Progenitor cell of endocrine pancreas (in vitro differentiated cells): ENCODE results near the gene TBC1D8. TPM values are rescaled to one million over a fixed set of nuclear protein-coding genes. Genes with fewer than 3 reads are reported as not detected.

Source experiments
- DNase-seq: peaks from one replicate; pipeline ENCODE4 v3.0.0; 2021; ENCODE audit warnings: low spot score; ENCODE audit not compliant: unreplicated experiment
- H3K27ac Mint-ChIP-seq: 2 replicates; pipeline ENCODE4 v1.8.0; 2021; ENCODE audit warnings: mild to moderate bottlenecking, moderate library complexity, mixed read lengths
- H3K27me3 Mint-ChIP-seq: 2 replicates; pipeline ENCODE4 v1.8.0; 2021; ENCODE audit warnings: mixed read lengths
- H3K36me3 Mint-ChIP-seq: 2 replicates; pipeline ENCODE4 v1.8.0; 2022; ENCODE audit warnings: mixed read lengths; ENCODE audit not compliant: insufficient read depth
- H3K4me1 Mint-ChIP-seq: 2 replicates; pipeline ENCODE4 v1.8.0; 2021; ENCODE audit warnings: low read depth, mixed read lengths
- H3K4me3 Mint-ChIP-seq: 2 replicates; pipeline ENCODE4 v1.8.0; 2021; ENCODE audit warnings: low read depth, mild to moderate bottlenecking, moderate library complexity, mixed read lengths
- H3K9me3 Mint-ChIP-seq: 2 replicates; pipeline ENCODE4 v1.8.0; 2021; ENCODE audit warnings: low read depth, mixed read lengths
- CTCF ChIP-seq: fragments of 200-600 bp; sonication (generic); IDR thresholded peaks from one replicate; pipeline ENCODE4 v1.5.0; 2021; ENCODE audit warnings: antibody characterized with exemption, mild to moderate bottlenecking; ENCODE audit not compliant: unreplicated experiment
- total RNA-seq: library from RNA; stranded (reverse); gene quantifications from 2 replicates; pipeline ENCODE4 v1.2.1, GENCODE V29; 2021

The TBC1D8 gene
- total RNA-seq, 1 donor from 2014 or later: 34.8 TPM

DNA sequence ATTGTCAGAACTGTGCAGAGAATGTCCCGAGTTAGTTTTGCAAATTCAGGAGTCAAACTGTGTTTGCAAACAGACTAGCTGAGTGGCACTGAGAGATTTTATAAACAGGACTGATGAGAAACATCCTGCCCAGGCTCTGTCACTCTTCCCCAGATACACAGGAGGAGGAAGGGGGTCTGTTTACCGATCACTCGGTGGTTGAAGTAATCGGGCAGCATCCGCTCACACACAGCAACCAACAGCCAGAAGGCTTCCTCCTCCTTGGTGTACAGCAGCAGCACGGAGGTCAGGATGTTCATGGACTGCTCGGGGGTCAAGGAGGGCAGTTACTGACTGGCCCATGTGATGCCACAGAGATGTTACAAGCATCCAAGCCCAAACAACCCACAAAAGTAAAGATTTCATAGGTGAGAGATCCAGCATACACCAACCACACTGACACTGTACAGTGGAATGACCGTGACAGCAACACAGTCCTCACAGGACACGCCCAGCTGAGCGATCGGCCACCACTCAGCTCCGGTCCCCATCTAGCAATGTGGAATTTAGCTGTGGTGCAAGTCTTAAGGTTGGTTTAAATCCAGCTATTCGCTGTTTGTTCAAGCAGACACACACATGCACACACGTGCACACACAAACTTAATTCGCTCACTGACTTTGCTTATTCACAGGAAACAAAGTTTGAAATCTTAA, 119.0 kb downstream of the TBC1D8 start:
- no peaks in the 10 kb centered on the region for H3K27me3 Mint-ChIP-seq
- H3K36me3 Mint-ChIP-seq: peaks cover 32% of the 10 kb centered on the region
- DNase-seq: no peak
- no peaks in the 10 kb centered on the region for H3K4me1 Mint-ChIP-seq
- H3K27ac Mint-ChIP-seq: no peak overlapping the region
- TF ChIP-seq CTCF: no peak
- H3K4me3 Mint-ChIP-seq: no peak overlapping the region
- no peaks in the 10 kb centered on the region for H3K9me3 Mint-ChIP-seq

- no peak overlapping the region for H3K4me3 Mint-ChIP-seq
- H3K9me3 Mint-ChIP-seq: no peaks in the 10 kb centered on the region
- H3K36me3 Mint-ChIP-seq: peaks cover 28% of the 10 kb centered on the region
- no peak for TF ChIP-seq CTCF
- no peaks in the 10 kb centered on the region for H3K27me3 Mint-ChIP-seq
- no peak overlapping the region for H3K27ac Mint-ChIP-seq
- DNase-seq: no peak
- H3K4me1 Mint-ChIP-seq: peaks cover 9% of the 10 kb centered on the region
Measured at GRCh38 chr2:101030866-101031554, 120.2 kb downstream of the TBC1D8 start.

DNA sequence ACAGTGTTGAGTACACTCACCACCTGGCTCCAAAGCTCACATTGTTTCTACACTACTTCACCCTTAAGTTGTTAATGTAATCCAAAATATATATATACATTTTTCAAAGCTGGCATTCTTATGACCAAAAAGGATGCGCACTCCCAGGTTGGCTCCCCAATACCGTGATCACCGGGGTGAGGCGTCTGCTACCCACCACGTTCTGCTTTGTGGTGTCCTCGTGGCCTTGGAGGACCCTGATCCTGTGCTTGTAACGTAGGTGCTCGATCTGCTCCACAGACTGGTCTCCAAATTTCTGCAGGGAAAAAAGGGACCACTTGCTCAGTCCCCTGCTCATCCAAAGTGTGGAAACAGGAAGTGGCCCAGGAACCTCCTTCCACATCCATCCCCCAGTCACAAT, 123.3 kb downstream of the TBC1D8 start:
- DNase-seq: no peak
- Mint-ChIP-seq H3K27me3 (no peaks in the 10 kb centered on the region), H3K4me1 (peaks cover 15% of the 10 kb centered on the region), H3K4me3 (no peak overlapping the region), H3K27ac (no peak overlapping the region), H3K9me3 (no peaks in the 10 kb centered on the region), H3K36me3 (peaks cover 29% of the 10 kb centered on the region)
- no peak for TF ChIP-seq CTCF

DNA sequence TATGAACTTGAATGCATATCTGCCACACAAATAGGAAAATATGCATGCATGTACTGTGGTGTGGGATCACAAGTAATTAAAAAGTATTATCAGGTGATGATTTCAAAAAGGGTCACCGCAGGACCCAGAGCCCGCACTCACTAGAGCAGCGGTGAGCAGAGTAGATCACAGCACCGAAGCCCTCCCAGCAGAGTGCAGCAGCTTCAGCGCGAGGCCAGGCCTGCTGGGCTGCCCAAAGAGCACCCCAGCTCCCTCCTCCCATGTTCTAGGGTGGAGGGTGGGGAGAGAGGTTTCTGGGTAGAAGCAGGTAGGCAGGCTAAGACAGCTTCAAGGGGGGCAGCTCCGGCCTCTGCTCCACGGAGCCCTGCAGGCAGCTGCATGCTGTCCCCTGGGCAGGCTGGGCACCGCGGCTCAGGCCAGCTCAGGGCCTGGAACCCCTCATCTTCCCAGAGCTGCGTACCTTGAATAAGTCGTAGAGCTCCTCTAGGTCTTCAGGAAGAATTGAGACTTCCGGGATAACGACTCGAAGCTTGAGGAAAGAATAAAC, 124.2 kb downstream of the TBC1D8 start:
- H3K9me3 Mint-ChIP-seq: no peaks in the 10 kb centered on the region
- DNase-seq: no peak

More for the DNA sequence above, 124.2 kb downstream of the TBC1D8 start:
- H3K27ac Mint-ChIP-seq: no peak overlapping the region
- no peak overlapping the region for H3K4me3 Mint-ChIP-seq
- no peak for TF ChIP-seq CTCF
- H3K36me3 Mint-ChIP-seq: peaks cover 29% of the 10 kb centered on the region
- peaks cover 15% of the 10 kb centered on the region for H3K4me1 Mint-ChIP-seq
- H3K27me3 Mint-ChIP-seq: no peaks in the 10 kb centered on the region
